Right renal cortex interstitium (tissue), 3 donors: Measurements from ENCODE around the gene HSPA14. TPM values are rescaled to one million over a fixed set of nuclear protein-coding genes. Genes with fewer than 3 reads are reported as not detected.
"Not testable (repeated sequence)": the region's sequence is repeated elsewhere in the genome, so short reads cannot be mapped to it uniquely, and the experiment has no call there.

Experiments
- DNase-seq, 3 donors: peaks; one replicate each; pipeline ENCODE4 v3.0.0-alpha.2; 2013; ENCODE audit warnings: low read depth in 3 of 3, low spot score in 2 of 3
- polyA plus RNA-seq, 3 donors: library from polyadenylated mRNA; unstranded; fragments of 120-200 nt; gene quantifications; one replicate each; pipeline ENCODE4 v1.2.1, GENCODE V29; 2013; ENCODE audit not compliant: insufficient read length in 3 of 3

Gene HSPA14
- polyA plus RNA-seq, 3 donors, result 19.4 to 22.2 (median 20.2) TPM

DNA sequence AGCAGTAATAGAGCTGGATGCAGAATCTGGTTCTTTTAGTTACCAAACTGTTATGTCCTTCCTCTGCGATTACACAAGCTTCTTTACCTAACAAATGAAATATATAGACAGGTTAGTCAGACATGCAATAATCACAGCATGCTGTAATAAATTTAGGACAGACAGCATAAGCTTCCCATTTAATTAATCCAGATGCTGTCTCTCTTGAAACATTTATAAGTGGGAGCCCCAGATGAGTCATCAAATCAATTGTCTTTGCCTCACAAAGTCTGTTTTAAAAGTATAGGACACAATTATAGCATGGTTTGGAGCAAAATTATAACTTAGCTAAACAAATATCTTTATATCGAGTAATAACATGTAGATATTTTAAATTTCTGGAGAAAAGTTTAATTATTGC lies 1.9 kb upstream of the HSPA14 start:
- no peak for DNase-seq

DNA sequence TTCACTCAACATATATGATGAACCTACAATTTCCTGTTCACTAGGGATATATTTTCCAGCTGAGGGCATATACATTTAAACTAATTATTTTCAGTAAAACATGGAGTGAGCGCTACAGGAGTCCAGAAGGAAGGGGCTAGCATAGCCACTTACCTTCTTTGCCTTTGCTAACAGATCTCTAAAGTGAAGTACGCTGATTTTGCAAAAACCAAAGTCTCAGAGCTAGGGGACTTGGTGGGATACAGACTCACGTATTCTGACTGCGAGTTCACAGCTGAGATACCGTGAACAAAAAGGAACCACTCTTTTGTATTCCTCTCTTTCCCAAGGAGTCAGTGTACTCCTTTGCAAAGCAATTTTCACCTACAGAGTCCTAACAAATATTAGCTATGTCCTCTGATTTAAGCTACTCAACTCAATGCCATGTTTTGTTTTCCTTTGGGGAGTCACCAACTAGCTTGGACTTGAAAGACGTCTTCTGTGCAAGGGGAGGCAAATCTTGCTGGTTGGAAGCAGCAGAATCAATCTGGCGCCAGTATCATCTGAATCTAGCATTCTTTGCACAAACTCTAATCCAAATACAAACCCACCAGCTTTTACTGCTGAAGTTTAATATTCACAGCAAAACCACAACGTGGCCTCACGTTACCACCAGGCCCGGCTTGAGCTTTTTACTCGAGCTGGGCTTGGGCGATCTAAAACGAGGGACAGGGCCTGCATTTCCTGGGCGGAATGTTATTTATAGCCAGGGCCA lies 926 bp upstream of the HSPA14 start:
- peak in 1 of 3 donors; percentile 30 for DNase-seq

DNA sequence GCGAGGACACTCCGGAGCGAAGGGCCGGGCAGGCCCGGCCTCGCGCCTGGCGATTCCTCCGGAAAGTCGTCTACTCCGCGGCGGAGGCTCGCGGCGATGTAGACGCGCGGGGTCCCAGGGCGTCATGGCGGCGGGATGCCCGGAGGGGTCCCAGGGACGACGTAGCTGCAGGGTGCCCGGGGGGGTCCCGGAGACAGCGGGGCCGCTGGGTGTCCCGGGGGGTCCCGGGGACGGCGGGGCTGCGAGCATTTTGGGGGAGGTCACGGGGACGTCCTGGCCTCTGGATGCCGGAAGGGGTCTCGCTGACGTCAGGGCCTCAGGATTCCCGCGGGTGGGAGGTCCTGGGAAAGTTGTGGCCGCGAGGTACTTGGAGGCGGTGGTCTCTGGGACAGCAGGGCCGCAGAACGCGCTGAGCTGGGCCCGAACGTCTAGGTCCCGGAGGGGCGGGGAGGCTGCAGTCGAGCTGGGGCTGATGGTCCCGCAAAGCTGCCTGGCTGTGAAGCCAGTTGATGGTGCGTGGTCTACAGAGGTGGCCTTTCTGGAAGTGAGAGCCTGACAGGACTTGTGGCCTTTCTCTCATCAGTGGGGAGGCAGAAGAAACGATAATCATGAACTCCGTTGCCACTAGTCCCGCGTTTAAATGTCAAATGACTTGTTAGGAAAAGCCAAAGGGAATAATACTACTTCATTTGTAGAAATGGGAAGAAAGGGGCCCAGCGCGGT lies 637 bp downstream of the HSPA14 start:
- peak in 2 of 3 donors; percentile 35 to 47 for DNase-seq

DNA sequence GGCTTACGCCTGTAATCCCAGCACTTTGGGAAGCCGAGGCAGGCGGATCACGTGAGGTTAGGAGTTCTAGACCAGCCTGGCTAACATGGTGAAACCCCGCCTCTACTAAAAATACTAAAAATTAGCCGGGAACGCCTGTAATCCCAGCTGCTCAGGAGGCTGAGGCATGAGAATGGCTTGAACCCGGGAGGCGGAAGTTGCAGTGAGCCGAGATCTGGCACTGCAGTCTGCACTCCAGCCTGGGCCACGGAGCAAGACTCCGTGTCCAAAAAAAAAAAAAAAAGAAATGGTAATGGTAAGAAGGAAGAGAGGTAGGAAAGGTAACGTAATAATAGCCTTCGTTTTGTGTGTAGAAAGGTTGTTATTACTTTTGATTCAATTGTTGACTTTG lies 1.2 kb downstream of the HSPA14 start:
- no peak for DNase-seq

DNA sequence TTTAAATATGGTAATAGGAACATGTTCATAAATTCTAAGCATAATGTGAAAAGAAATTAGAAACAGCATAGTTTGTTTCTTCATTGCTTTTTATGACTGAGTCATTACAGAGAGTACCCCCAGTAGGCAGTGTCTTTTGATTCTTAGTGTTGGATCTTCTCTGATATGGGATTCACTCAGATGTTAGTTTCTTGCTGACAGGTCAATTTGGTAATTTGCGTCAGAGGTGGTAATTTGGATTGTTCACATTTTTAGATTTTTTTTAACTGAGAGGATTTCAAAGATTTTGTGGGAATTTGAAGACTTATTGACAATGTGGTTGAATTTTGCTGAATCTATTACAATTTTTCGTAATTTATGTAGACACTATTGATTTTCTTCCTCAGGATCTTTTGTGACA lies 2.1 kb downstream of the HSPA14 start:
- DNase-seq, result no peak

DNA sequence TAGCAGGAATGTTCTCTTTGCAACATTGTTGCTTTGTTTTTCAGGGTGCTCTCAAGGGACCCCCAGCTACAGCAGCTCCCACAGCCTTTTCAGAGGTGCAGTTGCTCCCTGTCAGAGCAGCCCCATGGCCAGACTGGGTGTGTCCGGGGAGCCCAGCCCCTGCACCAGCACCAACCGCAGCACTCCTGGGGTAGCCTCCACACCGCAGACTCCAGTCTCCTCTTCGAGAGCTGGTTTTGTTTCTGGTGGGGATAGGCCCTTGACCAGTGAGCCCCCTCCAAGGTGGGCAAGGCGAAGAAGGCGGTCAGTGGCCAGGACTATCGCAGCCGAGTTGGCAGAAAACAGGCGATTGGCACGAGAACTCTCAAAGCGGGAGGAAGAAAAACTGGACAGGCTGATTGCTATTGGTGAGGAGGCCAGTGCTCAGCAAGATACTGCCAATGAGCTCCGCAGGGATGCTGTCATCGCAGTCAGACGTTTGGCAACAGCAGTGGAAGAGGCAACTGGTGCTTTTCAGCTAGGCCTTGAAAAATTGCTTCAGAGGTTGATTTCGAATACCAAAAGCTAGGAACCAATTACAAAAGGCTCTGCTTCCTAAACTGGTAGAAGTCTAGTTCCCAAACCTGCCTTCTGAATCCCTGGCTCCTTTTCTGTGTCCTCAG lies 5.4 kb downstream of the HSPA14 start:
- DNase-seq, result no peak

DNA sequence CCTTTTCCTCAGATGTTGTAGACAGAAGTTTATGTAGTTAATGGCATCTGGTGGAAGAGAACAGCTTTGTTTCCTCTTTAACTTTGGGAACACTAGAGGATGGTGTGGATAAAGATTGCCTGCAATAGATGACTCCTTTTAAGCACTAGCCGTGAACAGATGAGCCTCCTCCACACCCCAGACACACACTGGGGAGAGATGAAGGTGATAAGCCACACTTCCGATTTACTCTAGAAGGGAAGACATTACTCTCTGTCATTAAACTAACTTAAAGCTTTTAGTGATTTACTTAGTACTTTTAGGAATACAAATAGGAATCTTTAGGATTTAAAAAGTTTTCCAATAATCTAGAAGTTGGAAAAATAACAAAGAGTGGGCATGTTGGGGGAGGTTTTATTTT lies 6.8 kb downstream of the HSPA14 start:
- DNase-seq, result no peak

DNA sequence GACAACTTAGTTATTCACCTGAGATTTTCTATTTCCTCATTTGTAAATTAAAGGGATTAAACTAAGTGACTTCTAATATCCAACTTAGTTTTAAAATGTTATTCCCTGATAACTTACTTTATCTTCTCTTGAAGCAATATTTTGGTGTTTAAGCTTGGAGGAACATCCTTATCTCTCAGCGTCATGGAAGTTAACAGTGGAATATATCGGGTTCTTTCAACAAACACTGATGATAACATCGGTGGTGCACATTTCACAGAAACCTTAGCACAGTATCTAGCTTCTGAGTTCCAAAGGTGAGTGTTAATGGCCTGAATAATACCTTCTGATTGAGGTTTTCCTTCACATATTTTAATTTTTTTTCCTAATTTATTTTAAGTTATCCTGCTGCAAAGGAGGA lies 14.1 kb downstream of the HSPA14 start:
- DNase-seq, result no peak

DNA sequence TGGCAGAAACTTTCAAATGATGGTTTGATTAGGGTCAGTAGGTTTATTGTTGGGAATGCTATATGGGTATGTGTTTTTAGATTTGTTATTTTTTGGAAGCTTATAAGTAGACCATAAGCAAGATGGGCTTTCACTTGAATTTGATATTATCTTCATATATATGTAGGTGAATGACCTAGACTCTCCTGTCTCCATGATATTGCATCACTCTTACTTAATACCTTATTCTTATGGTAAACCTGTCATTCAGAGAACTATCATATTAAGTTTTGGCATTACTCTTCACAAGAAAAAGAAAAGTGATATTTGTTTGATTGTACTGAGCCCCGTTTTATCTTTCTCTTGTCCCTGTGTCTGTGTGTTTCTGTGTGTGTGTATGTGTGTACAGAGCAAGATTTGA lies 17.3 kb downstream of the HSPA14 start:
- DNase-seq, result no peak

DNA sequence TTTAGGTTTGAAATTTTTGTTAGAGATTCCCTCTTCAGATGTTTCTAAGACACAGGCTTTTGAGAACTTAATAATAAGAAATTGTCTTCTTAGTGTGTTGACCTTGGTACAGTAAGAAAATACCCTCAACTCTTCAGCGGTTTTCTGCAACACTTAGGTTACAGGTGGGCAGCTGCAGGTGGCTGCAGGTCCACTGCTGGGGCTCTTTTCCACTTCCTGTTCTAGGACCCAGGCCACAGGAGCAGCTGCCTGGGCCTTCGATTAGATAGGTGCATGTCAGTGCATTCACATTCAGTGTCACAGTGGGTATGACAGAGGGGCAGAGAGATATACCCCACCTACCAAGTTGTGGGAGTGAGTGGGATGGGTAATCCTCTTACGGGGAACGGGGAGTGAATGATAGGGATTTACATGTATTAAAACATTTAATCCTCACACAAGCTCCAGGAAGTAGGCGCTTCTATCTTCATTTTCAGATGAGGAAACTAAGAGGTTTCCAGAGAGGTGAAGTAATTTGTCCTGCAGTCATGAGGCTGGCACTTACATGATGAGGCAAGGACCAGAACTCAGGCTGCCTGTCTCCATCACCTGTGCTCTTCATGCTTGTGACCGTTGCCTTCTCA lies 20.3 kb downstream of the HSPA14 start:
- no peak for DNase-seq

DNA sequence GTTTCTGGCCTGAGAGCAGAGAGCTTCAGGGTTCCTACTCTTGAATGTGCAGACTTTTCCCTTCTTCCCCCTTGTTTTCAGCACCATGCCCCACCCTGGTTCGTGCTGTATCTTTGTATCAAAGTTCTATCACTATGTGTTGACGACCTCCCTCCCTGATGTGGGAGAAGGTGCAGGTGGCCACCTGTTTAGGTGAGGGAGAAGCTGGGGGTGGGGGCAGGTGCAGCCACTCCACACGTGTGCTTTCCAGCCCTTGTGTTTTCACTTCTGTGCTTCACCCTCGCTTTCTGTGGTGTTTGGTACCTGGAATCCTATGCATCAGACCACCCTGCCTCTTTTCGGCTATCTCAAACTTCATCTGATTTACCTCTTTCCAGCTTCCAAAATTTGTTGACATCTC lies 20.9 kb downstream of the HSPA14 start:
- no peak for DNase-seq

DNA sequence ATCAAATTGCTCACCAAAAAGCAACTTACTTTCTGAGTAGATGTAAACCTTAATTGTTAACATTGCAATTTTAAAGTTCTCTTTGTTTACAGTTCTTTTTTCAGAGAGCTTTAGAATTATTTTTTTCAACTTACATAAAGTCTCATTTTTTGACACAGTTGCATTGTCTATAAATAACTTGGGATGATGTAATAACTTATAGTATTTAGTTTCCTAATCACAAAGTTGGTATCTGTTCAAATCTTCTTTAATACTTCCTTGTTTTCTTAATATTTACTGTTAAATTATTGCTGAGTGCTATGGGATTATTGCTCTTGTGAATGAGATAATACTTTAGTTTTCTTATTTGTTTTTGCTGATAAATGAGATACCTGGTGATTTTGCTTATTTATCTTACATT lies 21.7 kb downstream of the HSPA14 start:
- no peak for DNase-seq

DNA sequence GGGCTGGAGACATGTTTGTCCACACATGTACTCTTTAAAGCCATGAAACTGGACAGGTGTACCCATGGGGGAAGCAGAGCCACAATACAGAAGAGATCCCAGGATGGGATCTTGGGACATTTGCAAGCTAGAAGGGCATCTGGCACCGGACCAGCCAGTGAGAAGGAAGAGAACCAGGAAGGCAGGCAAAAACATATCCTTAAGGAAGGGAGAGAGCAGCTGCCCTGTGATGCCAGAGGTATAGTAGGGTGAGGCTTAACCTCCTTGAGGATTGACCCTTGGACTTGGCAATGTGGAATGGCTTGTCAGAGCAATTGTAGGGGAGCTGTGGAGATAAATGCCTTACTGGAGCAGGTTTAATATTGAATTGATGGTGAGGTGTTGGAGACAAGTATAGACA lies 22.7 kb downstream of the HSPA14 start:
- DNase-seq, result no peak

DNA sequence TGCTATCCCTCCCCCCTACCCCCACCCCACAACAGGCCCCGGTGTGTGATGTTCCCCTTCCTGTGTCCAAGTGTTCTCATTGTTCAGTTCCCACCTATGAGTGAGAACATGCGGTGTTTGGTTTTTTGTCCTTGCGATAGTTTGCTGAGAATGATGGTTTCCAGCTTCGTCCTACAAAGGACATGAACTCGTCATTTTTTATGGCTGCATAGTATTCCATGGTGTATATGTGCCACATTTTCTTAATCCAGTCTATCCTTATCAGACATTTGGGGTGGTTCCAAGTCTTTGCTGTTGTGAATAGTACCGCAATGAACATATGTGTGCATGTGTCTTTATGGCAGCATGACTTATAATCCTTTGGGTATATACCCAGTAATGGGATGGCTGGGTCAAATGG lies 26.4 kb downstream of the HSPA14 start:
- DNase-seq, result not testable (repeated sequence)

DNA sequence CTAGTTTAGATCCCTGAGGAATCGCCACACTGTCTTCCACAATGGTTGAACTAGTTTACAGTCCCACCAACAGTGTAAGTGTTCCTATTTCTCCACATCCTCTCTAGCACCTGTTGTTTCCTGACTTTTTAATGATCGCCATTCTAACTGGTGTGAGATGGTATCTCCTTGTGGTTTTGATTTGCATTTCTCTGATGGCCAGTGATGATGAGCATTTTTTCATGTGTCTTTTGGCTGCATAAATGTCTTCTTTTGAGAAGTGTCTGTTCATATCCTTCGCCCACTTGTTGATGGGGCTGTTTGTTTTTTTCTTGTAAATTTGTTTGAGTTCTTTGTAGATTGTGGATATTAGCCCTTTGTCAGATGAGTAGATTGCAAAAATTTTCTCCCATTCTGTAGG lies 26.8 kb downstream of the HSPA14 start:
- DNase-seq, result not testable (repeated sequence)

DNA sequence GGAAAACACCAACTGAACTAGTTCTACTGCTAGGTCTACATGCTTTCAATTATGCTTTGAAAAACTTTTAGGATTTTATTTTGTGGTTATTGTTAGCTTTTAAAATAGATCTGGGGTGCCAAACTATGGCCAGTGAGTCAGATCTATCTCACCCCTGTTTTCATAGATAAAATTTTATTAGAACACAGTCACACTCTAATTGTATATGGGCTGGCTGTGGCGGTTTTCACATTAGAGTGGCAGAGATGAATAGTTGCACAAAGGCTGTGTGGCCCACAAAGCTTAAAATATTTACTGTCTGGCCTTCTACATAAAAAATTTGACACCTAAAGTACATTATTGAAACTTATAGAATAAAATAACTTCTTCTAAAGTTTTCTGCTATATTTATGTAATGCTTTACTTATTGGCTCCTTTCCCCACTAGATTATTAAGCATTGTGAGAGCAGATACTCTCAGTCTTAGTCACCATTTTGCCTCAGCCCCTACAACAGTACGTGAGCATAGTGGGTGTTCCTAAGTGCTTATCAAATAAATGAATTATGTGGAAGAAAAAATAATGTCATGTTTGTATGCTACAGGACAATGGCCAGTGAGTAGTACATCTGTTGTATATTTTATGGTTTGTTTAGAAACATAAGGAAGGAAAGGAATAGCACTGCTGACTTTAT lies 35.1 kb downstream of the HSPA14 start:
- no peak for DNase-seq

DNA sequence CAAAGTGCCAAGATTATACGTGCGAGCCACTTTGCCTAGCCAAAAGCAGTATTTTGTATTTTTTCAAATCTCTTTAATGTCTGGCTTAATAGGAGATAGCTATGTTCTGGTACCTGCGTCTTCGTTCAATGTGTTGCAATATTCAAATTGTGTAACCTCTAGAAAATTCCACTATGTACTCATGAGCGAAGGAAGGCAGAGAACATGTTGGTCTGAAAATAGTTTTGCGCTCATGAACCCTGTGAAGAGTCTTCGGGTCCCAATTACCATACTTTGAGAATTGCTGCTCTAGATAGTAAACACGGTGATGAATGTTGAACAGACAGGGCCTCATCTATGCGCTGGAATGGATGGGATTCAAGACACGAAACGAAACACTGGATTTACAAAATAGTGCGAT lies 37.8 kb downstream of the HSPA14 start:
- DNase-seq, result no peak

DNA sequence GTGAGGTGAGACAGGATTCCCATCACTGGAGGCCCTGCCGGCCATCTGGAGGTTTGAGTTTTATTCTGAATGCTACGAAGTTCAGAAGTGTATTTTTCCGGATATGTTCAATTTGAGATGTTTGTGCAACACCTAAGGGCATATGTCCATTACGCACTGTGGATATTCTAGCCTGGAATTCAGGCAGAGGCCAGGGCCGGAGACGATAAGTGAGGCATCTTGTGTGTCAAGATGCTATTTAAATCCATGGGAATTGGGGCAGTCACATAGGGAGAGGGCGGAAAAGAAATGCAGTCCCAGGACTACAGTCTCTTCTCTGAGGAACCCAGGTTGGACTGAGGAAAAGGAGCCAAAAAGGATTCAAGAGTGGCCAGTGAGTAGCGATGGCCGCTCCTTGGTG lies 38.7 kb downstream of the HSPA14 start:
- no peak for DNase-seq

DNA sequence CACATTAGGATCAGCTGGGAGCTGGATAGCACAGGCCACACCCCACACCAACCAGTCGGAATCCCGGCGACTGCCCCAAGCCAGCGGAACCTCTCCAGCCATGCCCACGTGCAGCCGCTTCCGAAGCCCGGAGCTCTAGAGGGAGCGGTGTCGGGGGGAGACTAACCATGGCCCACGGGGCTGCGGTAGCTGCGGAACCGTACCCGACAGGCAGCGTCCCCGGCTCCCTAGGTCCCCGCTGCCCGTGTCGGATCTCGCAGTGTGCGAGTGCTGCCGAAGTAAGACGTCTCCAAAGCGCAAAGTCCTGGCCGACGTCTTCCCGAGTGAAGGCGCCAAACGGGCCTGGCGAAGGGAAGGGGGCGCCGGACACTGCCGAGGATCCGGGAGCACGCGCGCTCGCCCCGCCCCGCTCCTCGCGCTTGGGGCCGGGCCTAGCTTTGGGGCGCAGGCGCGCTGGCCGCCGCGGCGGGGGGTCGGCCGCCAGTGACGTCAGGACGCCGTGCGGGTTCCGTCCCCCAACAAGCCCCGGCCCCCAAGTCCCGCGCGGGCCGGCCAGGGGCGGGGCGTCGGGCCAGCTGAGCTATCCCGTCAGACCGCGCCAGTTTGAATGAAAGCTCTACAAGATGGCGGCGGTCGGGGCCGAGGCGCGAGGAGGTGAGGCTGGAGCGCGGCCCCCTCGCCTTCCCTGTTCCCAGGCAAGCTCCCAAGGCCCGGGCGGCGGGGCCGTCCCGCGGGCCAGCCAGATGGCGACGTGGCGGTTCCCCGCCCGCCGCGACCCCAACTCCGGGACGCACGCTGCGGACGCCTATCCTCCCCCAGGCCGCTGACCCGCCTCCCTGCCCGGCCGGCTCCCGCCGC lies 40.4 kb downstream of the HSPA14 start, which contains the start of gene SUV39H2:
Gene SUV39H2, plus strand, starts transcription at position 601 of the 858 bp plus-strand sequence. Its CDS starts 23 bp downstream, at position 624.
- peak; percentile 76 to 91 (median 89) for DNase-seq
